ENCODE measurements around the gene B3GNT7.

Gene B3GNT7

GRCh38 chr2:231388725-231389346 lies 6.7 kb upstream of the B3GNT7 start (continued):
- TF ChIP-seq ZNF426 (tag by site-specific recombination; IDR thresholded peaks at IDR 0.05) (no peak), OSR2 (tag by site-specific recombination; IDR thresholded peaks at IDR 0.05) (no peak), ZNF292 (tag by site-specific recombination; IDR thresholded peaks at IDR 0.05; ENCODE audit: borderline replicate concordance, low read depth) (no peak)

GRCh38 chr2:231390667-231391066 lies 4.8 kb upstream of the B3GNT7 start:
- TF ChIP-seq ZFP37 (tag by site-specific recombination; IDR thresholded peaks at IDR 0.05) (no peak), ZFP3 (tag by site-specific recombination; IDR thresholded peaks at IDR 0.05; ENCODE audit: low read depth) (no peak), ZNF596 (tag by site-specific recombination; IDR thresholded peaks at IDR 0.05) (no peak), ZNF426 (tag by site-specific recombination; IDR thresholded peaks at IDR 0.05) (no peak), ZBTB7A (tag by site-specific recombination; IDR thresholded peaks at IDR 0.05; ENCODE audit: low read depth) (no peak), ZNF404 (tag by site-specific recombination; IDR thresholded peaks at IDR 0.05) (no peak), PRDM1 (tag by site-specific recombination; IDR thresholded peaks at IDR 0.05) (no peak), HOXD13 (CRISPR knock-in tag; IDR thresholded peaks at IDR 0.05; ENCODE audit: borderline replicate concordance) (no peak), ZNF354C (tag by site-specific recombination; IDR thresholded peaks at IDR 0.05; ENCODE audit: borderline replicate concordance, low read depth) (no peak), ZNF394 (tag by site-specific recombination; IDR thresholded peaks at IDR 0.05; ENCODE audit: borderline replicate concordance) (no peak), ZNF48 (tag by site-specific recombination; IDR thresholded peaks at IDR 0.05) (no peak)
- Histone ChIP-seq H3K36me3 (ENCODE audit: control insufficient read depth in 2 of 2, insufficient read depth in 1 of 2, low read length in 2 of 2) (no peaks in the 10 kb centered on the region), H3K27ac (ENCODE audit: extremely low read depth, low read depth, low read length) (no peak overlapping the region), H3K9me3 (ENCODE audit: control insufficient read depth, insufficient read depth, low read depth, low read length) (no peaks in the 10 kb centered on the region), H3K4me1 (ENCODE audit: control insufficient read depth, insufficient read depth, low read length) (no peaks in the 10 kb centered on the region), H3K4me3 (ENCODE audit: low read depth, low read length) (no peak overlapping the region)
- CTCF ChIA-PET: no interaction called here
- POLR2A ChIA-PET: no interaction called here

GRCh38 chr2:231391981-231392380 lies 3.5 kb upstream of the B3GNT7 start:
- Histone ChIP-seq H3K36me3 (ENCODE audit: control insufficient read depth in 2 of 2, insufficient read depth in 1 of 2, low read length in 2 of 2) (no peaks in the 10 kb centered on the region), H3K9me3 (ENCODE audit: control insufficient read depth, insufficient read depth, low read depth, low read length) (no peaks in the 10 kb centered on the region), H3K4me1 (ENCODE audit: control insufficient read depth, insufficient read depth, low read length) (no peaks in the 10 kb centered on the region), H3K27ac (ENCODE audit: extremely low read depth, low read depth, low read length) (no peak overlapping the region), H3K4me3 (ENCODE audit: low read depth, low read length) (no peak overlapping the region)
- POLR2A ChIA-PET: no interaction called here
- CTCF ChIA-PET: interaction anchor here (2.3 kb wide), 1 partner anchor 12 kb away, joined by 7 read pairs; no protein-coding TSS in a partner anchor
- TF ChIP-seq HOXA7 (CRISPR knock-in tag; IDR thresholded peaks at IDR 0.05; ENCODE audit: borderline replicate concordance): no peak
- TF ChIP-seq ZNF792 (tag by site-specific recombination; IDR thresholded peaks at IDR 0.05): no peak
- no peak for TF ChIP-seq ZNF184 (tag by site-specific recombination; IDR thresholded peaks at IDR 0.05)
- TF ChIP-seq ZNF707 (tag by site-specific recombination; IDR thresholded peaks at IDR 0.05): no peak
- no peak for TF ChIP-seq INSM2 (tag by site-specific recombination; IDR thresholded peaks at IDR 0.05)
- no peak for TF ChIP-seq ZBTB1 (tag by site-specific recombination; IDR thresholded peaks at IDR 0.05)
- TF ChIP-seq SCRT2 (tag by site-specific recombination; IDR thresholded peaks at IDR 0.05): no peak
- TF ChIP-seq REPIN1 (tag by site-specific recombination; IDR thresholded peaks at IDR 0.05; ENCODE audit: low read depth): no peak
- no peak for TF ChIP-seq ZNF169 (tag by site-specific recombination; IDR thresholded peaks at IDR 0.05)
- no peak for TF ChIP-seq ZBTB17 (tag by site-specific recombination; IDR thresholded peaks at IDR 0.05)
- TF ChIP-seq KLF16 (tag by site-specific recombination; IDR thresholded peaks at IDR 0.05): no peak
- no peak for TF ChIP-seq ZNF398 (tag by site-specific recombination; IDR thresholded peaks at IDR 0.05)
- TF ChIP-seq ZBTB10 (tag by site-specific recombination; IDR thresholded peaks at IDR 0.05): no peak
- no peak for TF ChIP-seq ZBTB49 (tag by site-specific recombination; IDR thresholded peaks at IDR 0.05; ENCODE audit: low read depth)

All from HEK293 (cell line).